GM20000 (cell line): Measurements from ENCODE around the gene TRIM71.

Experiments
- DNase-seq: peaks from one replicate; pipeline ENCODE4 v3.0.0; 2012; ENCODE audit warnings: low spot score
- TF ChIP-seq, protein P1 (sequence below): IDR thresholded peaks from 2 replicates; pipeline ENCODE4 v1.5.1; 2012; ENCODE audit warnings: mild to moderate bottlenecking, control low read depth; ENCODE audit errors: extremely low read depth, missing control alignments

The TRIM71 gene

DNA sequence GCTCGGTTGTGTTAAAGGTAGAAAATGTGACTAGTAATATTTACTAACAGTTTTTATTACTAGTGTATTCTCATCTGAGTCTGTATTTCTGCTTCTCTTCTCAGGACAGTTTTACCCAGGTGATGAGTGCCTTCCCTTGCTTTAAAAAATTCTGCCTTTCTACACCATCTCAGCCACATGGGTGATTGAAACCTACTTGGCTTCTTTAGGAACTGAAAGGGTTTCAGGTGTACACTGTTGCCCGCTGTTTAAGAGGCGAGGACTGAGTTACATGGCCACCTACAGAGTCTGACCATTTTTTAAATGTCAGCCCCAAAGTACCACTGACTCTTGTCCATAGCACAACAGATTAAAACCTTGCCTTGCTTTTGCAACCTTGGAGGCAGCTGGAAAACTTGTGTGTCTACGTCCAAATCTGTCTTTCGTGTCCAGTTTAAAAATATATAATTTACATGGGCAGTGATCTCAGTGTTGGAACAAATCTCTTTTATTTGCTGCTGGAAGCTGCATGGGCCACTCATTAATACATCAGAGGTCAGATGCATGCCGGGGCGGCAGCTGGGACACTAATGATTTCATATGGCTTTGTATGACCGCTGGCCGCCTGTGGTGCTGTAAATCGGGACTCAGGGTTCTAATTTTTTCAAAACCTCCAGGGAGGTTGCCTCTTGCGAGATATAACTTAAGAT is 44.6 kb downstream of the TRIM71 start:
- TF ChIP-seq, protein P1, sequence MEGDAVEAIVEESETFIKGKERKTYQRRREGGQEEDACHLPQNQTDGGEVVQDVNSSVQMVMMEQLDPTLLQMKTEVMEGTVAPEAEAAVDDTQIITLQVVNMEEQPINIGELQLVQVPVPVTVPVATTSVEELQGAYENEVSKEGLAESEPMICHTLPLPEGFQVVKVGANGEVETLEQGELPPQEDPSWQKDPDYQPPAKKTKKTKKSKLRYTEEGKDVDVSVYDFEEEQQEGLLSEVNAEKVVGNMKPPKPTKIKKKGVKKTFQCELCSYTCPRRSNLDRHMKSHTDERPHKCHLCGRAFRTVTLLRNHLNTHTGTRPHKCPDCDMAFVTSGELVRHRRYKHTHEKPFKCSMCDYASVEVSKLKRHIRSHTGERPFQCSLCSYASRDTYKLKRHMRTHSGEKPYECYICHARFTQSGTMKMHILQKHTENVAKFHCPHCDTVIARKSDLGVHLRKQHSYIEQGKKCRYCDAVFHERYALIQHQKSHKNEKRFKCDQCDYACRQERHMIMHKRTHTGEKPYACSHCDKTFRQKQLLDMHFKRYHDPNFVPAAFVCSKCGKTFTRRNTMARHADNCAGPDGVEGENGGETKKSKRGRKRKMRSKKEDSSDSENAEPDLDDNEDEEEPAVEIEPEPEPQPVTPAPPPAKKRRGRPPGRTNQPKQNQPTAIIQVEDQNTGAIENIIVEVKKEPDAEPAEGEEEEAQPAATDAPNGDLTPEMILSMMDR, result no peak
- no peak for DNase-seq

- no peak for DNase-seq
- TF ChIP-seq, protein P1, result no peak
These were observed 45.2 kb downstream of the TRIM71 start for GRCh38 chr3:32862936-32863487.

GRCh38 chr3:32865383-32865782 is 47.6 kb downstream of the TRIM71 start:
- TF ChIP-seq, protein P1, result no peak
- no peak for DNase-seq

DNA sequence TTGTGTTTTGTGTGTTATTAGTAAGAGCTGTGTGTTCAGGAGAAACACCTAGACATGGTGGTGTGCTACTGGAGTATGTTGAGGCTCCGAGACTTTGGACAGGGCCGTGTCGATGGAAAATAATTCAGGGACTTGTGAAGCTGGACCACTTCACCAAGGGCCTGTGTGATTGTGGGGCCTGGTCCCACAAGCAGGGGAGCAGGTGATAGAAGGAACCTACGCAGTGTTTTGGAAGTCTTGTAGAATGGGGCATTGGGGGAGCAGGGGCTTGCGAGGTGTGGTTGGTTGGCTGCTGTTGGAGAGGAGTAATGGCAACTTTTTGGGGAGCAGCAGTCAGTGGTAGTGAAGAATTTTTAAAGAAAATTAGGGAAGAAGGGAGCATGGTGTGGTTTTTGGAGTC is 48.7 kb downstream of the TRIM71 start:
- TF ChIP-seq, protein P1, result no peak

GRCh38 chr3:32867954-32868353 is 50.2 kb downstream of the TRIM71 start:
- TF ChIP-seq, protein P1, result no peak
- DNase-seq, result no peak

More for the DNA sequence above, 48.7 kb downstream of the TRIM71 start:
- no peak for DNase-seq

- TF ChIP-seq, protein P1, result no peak
- DNase-seq, result no peak
These were observed 51.1 kb downstream of the TRIM71 start for GRCh38 chr3:32868719-32869512.

DNA sequence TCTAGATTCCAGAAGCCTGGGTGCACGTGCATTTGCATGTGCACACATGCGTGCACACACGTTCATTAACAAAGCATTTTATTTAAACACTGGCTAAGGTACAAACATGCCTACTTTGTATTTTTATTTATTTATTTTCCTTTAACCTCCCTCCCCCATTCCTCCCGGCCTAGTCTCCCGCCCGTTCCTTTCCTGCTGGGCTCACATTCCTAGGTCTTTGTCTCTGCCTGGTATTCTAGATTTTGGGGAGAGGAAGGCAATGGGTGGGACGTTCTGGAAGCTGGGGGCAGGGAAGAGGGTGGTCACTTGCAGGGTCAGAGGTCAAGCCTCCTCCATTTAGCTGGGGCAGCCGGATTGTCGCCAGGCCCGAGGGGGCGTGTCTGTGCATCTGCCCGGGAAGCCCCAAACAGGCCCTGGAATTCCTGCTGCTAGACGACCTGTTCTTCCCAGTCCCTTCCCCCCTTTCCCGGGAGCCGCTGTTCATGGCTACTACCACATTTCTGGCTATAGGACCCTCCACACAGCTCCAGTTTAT is 51.8 kb downstream of the TRIM71 start:
- no peak for DNase-seq
- TF ChIP-seq, protein P1, result no peak
